HPDE6-E6E7 (cell line): ENCODE results near the gene SNAI1.
"Not testable (repeated sequence)": the region's sequence is repeated elsewhere in the genome, so short reads cannot be mapped to it uniquely, and the experiment has no call there.

Experiments used
- DNase-seq: peaks from one replicate; pipeline ENCODE4 v3.0.0; 2011; ENCODE audit warnings: missing footprints; ENCODE audit errors: extremely low spot score

Gene SNAI1

DNA sequence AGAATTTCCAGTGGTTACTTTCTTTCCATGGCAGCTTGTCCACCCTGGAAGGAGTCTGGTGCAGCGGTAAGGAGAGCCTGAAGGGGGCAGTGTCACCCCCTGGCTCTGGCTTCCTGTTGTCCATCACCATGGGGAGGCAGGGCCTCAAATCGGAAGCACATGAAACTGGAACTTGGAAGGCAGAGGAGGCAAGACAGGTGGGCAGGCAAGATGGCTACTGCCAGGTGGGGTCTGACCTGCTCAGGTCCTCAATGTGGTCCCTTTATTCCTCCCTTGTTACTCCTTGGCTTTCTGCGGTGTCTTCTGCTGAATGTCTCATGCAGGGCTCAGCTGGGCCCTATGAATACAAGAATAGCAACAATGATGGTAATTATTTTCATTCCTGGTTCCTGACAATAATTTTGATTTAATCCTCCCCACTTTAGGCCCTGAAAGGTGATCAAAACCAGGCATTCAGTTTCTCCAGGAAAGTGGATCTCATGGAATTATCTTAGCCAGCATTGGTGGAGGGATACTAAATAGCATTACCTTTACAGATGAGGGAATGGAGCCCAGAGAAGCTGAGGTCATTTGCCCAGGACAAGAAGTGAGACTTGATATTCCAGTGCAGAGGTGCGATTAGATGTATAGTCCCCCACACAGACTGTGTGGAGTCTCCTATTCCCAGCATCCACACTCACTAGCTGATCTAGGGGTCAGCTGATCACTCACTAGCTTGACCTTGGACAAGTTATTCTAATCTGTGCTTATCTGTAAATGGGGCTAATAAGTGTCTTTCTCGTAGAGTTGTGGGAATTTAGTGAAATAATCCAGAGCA, 17.6 kb upstream of the SNAI1 start:
- peak; percentile 76 for DNase-seq

DNA sequence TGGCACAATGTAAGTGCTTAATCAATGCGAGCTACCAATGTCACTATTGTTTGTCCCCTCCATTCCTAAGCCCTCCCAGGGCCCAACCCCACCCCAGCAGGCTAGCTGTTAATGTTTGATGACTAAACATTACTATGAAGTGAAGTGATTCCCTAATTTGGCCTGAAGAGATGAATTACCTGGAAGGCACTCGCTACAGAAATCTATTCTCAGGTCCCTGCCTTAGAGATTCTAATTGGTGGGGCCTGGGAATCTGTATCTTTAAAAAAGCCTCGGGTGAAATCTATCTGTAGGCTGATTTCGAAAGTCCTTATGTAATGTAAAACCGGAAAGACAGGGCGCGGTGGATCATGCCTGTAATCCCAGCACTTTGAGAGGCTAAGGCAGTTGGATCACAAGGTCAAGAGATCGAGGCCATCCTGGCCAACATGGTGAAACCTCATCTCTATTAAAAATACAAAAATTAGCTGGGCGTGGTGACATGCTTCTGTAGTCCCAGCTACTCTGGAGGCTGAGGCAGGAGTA, 16.9 kb upstream of the SNAI1 start:
- DNase-seq: no peak

DNA sequence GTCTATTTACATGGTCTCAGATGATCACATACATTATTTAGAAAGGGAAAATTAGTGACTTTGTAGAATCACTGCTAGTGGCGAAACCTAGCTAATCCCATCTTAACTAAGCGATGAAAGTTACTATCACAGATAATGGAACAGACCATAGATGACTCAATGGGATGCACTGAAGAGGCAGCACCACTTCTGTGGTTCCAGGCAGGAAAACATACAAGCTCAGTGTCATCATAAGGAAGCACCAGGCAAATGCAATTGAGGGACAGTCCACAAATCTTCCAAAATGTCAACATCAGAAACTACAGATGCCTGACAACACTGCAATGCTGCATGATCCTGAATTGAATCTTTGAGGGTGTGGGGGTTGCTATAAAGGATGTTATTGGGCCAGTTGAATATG, 15.9 kb upstream of the SNAI1 start:
- DNase-seq: no peak

DNA sequence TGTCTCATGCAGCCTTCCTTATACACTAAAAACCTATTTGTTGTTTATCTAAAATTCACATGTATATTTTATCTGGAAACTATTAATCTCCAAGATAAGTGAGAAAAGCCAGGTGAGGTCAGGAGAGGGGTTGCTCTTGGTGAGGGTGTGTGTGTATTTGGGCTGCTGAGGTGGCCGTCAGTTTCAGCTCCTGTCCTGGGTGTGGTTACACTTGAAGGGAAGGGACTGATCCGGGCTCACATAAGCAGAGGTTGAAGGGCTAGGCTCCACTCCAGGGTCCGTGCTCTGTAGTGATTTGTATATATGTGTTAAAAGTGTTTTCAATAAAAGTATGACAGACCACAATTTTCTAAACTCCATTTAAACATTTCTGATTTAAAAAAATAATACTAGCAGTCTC, 13.5 kb upstream of the SNAI1 start:
- no peak for DNase-seq

DNA sequence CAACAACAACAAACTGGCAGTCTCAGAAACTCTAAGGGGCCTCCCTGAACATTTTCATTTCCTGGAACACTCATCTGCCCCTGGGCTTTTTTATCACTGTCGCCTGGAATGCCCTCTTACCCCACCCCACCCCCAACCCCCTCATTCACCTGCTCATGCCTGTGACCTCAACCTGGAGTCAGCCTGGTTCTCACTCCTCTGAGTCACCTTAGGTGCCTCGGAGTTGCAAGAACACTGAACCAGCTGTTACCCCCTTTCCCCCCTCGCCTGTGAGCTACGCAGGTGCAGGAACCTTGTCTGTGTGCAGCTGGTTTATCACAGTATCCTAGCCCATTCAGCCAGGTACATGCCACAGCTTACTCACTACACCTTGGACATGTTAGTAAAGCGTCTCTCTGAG, 12.8 kb upstream of the SNAI1 start:
- peak; percentile 98 for DNase-seq

DNA sequence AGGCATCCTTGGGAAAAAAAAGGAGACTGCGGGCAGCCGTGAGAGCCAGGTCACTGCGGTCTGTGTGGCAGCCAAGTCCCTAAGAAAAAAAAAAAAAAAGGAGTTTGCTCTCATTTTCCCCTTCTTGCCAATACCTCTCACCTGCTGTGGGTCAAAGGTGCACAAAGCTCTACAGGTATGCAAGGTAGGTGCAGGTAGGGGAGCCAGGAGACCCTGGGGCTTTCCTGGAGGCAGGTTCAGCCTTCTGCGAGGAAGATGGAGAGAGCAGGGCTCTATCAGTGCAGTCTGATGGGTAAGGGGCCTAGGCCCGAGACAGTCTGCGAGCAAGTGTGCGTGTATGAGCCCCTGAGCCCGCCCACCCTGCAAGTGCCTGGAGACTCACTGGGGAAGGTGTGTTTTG, 12.3 kb upstream of the SNAI1 start:
- no peak for DNase-seq

DNA sequence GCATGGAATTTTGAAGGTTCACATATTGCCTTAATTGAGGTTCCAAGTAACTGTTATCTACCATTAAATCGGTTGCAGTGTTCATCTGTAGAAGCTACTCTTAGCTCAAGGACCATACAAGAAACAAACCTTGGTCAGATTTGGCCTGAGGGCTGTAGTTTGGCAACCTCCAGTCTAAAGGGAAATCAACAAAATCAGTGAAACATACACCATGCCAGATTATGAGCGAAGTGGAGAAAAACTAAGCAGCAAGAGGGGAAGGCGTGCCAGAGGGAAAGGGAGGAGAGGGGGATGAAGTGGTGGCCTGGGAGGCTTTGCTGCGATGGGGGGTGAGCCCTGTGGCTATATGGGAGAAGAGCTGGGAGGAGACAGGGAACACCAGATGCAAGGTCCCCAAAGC, 8.8 kb upstream of the SNAI1 start:
- no peak for DNase-seq

DNA sequence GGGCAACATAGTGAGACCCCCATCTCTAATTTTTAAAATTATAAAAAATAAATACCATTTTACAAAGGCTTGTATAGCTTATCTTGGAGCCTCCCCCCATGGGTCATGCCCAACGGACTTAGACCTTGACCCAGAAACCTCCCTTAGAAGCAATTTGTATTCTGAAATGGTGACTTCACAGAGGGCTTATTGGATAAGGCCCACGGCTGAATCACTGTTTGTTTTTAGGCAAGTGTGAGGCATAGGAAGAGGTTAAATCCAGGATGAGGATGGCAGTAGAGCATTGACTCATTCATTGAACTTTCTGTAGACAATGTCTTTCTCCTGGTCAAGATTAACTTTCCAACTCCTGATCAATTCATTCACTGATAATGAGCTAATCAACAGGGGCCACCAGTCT, 6.2 kb upstream of the SNAI1 start:
- DNase-seq: no peak

DNA sequence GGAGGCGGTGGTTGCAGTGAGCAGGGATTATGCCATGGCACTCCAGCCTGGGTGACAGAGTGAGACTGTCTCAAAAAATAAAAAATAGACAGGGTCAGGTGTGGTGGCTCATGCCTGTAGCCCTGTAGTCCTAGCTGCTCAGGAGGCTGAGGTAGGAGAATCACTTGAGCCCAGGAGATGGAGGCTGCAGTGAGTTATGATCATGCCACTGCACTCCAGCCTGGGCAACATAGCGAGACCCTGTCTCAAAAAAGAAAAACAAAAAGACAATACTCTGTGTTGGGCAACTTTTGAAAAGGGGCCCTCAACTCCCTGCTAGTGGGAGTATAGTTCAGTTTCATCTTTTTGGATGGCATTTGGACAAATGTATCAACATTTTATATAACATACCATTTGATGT, 5.0 kb upstream of the SNAI1 start:
- DNase-seq: not testable (repeated sequence)

DNA sequence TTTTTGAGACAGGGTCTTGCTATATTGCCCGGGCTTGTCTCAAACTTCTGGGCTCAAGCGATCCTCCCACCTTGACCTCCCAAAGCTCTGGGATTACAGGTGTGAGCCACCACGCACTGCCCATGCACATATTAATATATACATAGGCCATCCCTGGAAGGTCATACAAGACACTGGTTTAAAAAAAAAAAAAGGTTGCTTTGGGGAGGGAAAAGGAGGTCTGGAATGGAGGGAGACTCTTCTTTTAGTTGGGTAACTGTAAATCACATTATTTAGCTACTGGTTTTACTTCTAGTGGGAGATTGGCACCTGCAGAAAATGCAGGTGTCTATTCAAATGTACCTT, 4.1 kb upstream of the SNAI1 start:
- DNase-seq: no peak

DNA sequence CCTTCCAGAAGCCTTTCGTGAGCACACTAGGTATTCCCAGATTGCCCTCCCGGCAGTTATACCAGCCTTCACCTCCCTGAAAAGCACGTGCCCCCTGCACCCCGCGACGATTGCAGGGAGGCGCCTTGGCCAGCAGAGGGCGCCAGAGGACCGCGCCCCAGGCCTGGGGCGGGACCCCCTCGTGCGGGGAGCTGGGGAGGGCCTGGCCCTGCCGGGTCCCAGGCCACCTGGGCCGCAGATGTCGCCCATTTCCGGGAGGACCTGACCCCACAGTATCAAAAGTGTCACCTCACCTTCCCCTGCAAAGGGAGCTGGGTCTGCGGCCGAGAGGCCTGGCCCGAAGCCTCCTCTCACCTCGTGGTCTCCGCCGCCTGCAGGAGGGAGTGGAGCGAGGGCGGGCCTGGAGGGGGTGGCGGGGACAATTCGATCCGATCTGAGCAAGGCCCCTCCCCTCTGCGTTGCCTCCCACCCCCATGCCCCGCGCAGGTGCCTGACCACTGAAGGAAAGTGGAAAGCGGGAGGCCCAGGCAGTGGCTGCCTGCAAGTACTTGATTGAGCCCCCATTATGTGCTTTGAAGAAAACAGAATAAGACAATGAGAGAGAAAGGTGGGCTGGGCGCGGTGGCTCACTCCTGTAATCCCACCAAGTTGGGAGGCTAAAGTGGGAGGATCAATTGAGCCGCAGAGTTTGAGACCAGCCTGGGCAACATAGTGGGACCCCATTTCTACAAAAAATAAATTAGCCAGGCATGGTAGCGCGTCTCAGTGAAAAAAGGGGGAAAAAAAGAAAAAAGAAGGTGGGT, 3.5 kb upstream of the SNAI1 start:
- DNase-seq: peak; percentile 72

DNA sequence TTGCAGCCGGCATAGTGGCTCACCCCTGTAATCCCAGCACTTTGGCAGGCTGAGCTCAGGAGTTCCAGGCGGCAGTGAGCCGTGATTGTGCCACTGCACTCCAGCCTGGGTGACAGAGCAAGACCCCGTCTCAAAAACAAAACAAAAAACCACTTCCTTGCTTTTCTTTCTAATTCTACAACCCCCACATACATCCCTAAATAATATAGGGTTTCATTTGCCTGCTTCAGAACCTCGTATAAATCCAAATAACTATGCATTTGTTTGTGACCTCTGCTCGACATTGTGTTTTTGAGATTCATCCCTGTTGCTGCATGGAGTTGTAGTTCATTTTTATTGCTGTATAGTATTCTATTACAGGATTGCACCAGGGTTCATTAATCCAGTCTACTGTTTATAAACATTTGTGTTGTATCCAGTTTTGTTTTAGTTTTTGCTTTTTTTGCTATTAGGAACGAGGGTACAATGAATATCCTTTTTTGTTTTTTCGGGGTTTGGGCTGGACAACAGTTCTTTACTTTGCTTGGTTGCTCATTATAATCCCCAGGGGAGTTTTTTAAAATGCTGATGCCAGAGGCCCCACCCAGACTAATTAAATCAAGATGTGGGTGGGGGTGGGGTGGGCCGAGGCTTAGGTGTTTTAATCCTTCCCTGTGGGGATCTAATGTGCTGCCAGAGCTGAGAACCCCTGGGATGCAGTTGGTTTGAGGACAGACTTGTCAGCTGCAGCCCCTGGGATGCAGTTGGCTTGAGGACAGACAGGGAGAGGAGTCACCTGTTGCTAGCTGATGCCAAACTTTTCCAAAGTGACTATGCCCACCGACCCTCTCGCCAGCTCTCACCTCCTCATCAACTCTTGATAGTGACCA, 2.4 kb upstream of the SNAI1 start:
- no peak for DNase-seq

DNA sequence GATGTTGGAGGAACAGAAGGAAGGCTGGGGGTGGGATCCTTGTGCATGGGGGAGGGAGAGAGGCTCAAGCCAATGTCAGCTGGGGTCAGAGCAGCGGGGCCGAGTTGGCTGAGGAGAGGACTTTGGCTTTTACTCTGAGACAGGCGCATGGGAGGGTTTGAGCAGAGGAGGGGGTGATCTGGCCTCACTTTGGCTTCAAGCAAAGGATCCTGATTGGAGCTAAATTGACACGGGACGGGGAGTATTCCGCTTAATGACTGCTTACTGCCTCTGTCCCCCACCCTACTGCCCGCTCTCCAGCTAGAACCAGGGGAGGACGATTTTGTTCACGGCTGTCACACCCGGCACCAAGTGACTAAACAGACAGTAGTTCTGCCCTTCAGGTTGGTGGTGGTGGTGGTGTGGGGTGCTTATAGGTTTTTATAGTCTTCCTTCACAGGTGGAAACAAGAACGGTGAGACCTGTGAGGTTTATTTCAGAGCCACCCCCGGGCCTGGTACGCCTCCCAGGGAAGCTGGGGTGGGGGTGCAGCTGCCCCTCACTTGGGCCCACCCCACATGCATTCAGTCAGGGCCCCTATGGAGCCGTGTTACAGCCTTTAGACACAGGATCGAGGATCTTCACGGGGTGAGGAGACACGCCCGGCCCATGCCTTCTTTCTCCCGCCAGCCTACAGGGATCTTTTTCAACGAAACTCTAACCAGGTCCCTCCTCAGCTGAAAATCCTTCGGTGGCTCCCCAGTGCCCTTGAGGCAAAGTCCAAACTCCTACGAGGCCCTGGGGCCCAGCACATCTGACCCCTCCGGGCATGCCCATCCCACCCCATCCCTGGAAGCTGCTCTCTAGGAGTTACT, 1.3 kb upstream of the SNAI1 start:
- no peak for DNase-seq

DNA sequence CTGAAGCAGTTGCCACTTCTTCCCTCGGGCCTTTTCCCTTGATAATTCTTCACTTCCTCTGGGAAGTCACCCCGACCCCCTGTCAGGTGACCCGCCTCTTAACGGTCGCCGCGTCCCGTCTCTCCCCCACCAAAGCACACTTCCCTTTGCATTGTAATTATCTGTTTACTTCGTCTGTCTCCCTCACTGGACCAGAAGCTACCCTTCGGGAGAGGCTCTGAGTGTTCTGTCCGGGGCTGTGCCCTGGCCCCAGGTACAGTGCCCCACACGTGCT, 771 bp upstream of the SNAI1 start:
- no peak for DNase-seq

DNA sequence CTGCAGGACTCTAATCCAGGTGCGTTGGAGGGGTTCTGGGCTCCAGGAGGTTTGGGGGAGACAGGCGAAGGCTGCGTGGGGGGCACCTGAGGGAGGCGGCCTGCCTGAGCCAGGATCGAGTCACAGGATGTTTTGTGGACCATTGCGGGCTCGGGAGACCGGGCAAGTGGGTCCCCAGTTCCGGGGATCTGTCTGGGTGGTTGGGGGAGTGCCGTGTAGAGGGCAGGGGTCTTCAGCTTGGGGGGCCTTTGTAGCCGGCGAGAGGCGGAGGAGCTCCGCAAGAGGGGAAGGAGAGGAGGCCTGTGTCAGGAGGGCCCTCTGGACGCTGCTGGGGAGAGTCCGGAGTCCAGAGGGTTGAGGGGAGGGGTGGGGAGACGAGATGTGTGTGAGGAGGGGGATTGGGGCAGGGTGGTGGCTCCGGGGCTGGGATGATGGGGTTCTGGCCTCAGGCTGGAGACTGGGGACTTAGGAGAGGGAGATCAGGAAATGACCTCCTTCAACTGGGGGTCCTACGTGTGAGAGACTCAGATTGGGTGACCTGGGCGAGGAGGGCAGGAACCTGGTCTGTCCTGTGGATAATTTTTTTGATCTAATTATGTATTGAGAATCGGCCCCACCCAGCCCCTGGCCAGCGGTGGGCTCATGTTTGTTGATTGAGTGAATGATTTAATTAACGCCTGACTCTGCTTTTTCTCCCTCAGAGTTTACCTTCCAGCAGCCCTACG, 505 bp downstream of the SNAI1 start:
- DNase-seq: no peak

DNA sequence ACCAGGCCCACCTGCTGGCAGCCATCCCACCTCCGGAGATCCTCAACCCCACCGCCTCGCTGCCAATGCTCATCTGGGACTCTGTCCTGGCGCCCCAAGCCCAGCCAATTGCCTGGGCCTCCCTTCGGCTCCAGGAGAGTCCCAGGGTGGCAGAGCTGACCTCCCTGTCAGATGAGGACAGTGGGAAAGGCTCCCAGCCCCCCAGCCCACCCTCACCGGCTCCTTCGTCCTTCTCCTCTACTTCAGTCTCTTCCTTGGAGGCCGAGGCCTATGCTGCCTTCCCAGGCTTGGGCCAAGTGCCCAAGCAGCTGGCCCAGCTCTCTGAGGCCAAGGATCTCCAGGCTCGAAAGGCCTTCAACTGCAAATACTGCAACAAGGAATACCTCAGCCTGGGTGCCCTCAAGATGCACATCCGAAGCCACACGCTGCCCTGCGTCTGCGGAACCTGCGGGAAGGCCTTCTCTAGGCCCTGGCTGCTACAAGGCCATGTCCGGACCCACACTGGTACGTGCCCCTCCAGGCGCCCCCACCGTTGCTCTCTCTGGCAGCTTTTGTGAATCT, 1.1 kb downstream of the SNAI1 start:
- DNase-seq: no peak

DNA sequence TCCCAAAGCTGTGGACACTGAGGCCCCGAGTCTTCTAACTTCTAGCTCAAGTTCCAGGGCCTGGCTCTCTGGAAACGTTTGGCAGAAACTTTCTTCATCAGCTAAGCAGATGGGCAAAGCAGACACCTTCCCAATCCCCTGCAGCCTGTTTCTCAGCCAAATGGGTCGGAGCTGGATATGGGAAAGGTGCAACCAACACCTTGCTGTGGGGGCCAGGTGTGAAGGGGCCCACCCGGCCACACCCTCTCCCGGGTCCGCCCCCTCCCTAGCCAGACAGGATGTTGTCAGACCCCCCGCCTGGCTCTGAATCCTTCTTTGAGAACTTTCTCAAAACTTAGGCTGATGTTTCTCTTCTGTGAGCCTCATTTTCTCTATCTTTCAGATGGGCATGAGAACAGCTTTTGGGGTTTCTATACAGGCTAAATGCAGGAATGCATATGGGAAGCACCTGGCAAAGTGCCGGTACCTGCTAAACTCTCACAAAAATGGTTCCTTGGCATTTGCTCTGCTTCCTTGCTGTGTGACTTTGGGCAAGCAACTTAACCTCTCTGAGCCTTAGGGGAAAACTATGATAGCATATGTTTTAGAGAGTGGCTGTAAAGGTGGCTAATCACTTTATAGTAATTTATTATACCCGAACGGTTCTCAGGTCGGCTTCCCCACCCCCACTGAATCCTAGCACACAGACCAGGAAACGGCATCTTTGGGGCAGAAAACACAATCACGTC, 1.8 kb downstream of the SNAI1 start:
- DNase-seq: no peak

DNA sequence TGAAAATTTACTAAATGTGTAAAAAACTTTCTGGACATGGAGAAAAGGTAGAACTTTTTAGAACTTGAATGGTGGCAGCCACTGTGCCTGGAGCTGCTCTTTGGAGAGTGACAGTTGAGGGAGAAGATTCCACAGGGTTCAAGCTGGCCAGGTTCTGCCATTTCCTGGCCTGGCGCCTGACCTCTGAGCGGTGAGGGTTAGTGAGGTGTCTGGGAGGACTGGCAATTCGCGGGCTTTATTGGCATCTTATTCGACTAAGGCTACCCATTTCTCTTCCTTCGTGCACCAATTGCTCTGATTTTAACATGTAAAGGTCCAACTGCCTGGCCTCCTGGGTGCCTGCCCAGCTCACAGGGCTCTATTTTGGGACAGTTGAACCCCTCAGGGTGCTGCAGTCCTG, 2.4 kb downstream of the SNAI1 start:
- DNase-seq: no peak

DNA sequence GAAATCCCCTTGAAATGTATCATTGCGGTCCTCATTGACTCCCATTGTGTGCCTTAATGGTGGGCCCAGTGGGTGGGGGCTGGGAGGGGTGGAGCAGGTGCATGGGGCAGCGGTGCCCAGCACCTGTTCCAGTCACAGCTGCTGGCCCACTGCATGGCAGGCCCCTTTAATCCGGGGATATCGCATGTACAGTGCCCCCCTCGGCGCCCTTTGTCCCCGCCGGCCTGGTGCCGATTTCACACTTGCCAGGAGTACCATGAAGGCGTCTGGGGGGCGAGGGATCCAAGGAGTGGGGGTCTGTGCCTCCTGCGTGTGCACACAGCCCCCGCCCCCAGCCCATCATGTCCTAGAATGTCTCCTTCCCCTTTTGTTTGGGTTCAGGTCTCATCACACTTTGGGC, 2.8 kb downstream of the SNAI1 start:
- no peak for DNase-seq

DNA sequence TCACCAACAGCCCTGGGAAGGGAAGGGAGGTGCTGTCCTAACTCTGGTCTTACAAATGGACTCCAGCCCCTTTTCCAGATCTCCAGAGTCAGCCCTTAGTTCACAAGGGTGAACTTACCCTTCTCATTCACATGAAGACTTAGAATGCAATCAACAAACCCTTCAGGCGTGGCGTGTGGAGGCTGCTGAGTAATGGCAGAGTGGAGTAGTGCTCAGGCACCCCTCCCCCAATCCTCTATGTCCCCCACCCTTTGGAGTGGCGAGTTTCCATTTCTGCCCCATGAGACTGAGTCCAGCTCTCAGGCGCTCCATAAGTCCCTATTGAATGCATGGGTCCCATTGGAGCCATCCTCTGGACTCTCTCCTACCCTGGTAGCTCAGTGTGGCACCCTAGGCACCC, 3.3 kb downstream of the SNAI1 start:
- DNase-seq: no peak
